Measurements from ENCODE around the gene SLBP.

The SLBP gene

DNA sequence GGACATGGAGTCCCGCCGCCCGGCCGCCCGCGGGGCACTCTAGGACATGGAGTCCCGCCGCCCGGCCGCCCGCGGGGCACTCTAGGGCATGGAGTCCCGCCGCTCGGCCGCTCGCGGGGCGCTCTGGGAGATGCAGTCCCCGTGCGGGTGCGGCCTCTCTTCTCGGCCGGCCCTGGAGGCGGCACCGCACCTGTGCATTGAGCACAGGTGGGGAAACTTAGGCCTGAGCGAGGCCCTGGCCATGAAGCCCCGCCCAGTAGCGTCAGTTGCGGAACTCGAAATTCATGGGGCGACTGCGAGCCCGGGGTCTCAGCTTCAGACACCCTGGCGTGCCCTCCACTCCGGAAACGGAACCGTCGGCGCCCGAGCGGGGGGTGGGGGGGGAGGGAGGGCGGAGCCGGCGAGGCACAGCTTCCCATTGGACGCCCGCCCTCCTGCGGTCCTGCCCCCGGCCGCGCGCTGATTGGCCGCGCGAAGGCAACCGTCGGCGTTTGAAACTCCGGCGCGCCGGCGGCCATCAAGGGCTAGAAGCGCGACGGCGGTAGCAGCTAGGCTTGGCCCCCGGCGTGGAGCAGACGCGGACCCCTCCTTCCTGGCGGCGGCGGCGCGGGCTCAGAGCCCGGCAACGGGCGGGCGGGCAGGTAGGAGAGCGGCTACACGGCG lies 9.0 kb upstream of the SLBP start, which contains the start of the genes TACC3 and TMEM129:
TSS of gene TACC3 (plus strand) at position 519 of the 663 bp plus-strand sequence. CDS start 1,901 bp downstream, outside the sequence.
TSS of gene TMEM129 (minus strand) at position 321 of the 663 bp plus-strand sequence. CDS start 486 bp downstream, outside the sequence.
- TF ChIP-seq, protein P1, sequence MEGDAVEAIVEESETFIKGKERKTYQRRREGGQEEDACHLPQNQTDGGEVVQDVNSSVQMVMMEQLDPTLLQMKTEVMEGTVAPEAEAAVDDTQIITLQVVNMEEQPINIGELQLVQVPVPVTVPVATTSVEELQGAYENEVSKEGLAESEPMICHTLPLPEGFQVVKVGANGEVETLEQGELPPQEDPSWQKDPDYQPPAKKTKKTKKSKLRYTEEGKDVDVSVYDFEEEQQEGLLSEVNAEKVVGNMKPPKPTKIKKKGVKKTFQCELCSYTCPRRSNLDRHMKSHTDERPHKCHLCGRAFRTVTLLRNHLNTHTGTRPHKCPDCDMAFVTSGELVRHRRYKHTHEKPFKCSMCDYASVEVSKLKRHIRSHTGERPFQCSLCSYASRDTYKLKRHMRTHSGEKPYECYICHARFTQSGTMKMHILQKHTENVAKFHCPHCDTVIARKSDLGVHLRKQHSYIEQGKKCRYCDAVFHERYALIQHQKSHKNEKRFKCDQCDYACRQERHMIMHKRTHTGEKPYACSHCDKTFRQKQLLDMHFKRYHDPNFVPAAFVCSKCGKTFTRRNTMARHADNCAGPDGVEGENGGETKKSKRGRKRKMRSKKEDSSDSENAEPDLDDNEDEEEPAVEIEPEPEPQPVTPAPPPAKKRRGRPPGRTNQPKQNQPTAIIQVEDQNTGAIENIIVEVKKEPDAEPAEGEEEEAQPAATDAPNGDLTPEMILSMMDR (conservative IDR thresholded peaks at IDR 0.05; ENCODE audit: low read depth), result no peak
- ChIA-PET POLR2A (ENCODE audit: low non-redundant PET) (interaction anchor here (0.6 kb wide), 1 partner anchor 263 kb away, joined by 3 read pairs; no protein-coding TSS in a partner anchor), CTCF (interaction anchor here (1.5 kb wide), 1 partner anchor 28 kb away, joined by 4 read pairs; no protein-coding TSS in a partner anchor)
- peak within 1 kb of the TSS; percentile 96 for H3K27ac ChIP-seq
- peak; percentile 97 for DNase-seq (ENCODE audit: low spot score)

DNA sequence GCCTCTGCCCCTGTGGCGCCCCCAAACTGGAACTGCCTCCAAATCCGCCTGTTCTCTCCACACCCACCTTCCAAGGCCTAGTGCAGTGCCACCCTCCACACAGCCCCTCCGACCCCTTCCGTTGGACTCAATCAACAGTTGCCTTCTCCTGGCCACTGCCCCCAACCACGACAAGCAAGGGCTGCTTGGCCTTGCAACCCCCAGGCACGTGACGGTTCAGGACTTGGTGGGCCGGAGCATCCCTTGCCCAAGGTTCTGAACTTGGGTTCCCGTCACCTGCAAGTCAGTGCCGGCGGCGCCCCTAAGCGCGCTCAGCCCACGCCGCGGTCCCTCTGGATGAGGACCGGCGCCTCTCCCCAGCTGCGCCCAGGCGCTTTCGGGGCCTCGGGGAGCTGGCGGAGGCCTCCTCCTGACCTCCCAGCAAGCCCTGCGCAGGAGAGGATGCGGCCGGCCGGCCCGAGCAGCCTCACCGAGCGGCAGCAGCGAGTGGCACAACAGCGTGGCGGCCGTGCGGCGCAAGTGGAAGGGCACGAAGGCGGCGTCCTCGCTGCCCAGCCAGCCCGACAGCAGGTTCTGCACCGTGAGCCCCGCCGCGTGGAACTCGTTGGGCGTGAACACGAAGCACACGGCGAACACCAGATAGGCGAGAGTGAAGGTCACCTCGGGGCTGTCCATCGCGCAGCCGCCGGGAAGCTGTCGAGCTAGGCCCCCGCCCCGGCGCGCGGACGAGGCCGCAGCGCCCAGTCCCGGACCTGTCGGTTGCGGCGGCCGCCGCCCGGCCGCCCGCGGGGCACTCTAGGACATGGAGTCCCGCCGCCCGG lies 8.3 kb upstream of the SLBP start:
- no peak for DNase-seq (ENCODE audit: low spot score)
- ChIA-PET CTCF (interaction anchor here (1.5 kb wide), 1 partner anchor 27 kb away, joined by 4 read pairs; no protein-coding TSS in a partner anchor), POLR2A (ENCODE audit: low non-redundant PET) (interaction anchor here (0.5 to 0.6 kb wide), 2 partner anchors 11 to 264 kb away, joined by 3 to 5 read pairs; no protein-coding TSS in a partner anchor)
- peak overlapping the region; percentile 96 for H3K27ac ChIP-seq
- TF ChIP-seq, protein P1 (conservative IDR thresholded peaks at IDR 0.05; ENCODE audit: low read depth), result no peak

DNA sequence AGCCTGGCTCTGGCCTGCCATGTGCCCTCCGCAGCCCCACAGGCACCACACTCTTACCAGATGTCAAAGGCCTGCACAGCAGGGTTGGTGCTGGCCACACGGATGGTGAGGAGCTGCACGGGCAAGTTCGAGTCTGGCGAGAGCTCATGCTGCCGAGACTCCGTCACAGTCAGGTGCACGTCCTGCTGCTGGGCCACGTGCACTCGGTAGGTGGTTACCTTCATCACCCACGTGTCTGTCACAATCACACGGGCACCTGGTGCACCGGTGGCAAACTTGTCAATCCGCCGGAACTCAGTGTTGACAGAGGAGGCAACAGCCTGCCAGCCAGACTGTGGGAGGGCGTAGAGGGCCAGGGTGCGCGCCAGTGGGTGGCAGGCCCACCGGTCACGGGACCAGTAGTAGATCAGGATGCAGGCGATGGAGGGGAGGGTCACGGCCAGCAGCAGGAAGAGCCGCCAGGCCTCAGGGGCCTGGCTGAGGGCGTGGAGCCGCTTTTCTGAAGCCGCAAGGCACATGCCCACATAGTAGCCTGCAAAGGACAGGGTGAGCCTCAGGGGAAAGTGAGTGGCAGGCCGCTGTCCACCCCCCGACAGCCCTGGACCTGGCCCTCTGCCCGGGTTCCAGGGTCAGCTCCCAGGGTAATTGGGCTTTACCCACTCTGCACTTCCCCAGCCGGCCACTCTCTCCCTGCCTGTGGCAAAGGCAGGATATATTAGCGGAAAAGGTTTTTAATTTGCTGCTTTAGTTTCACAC lies 6.2 kb upstream of the SLBP start:
- DNase-seq (ENCODE audit: low spot score), result no peak
- peak overlapping the region; percentile 96 for H3K27ac ChIP-seq
- POLR2A ChIA-PET (ENCODE audit: low non-redundant PET), result no interaction called here
- CTCF ChIA-PET, result interaction anchor here (1.0 kb wide), 1 partner anchor 9 kb away, joined by 3 read pairs; no protein-coding TSS in a partner anchor
- TF ChIP-seq, protein P1 (conservative IDR thresholded peaks at IDR 0.05; ENCODE audit: low read depth), result no peak

DNA sequence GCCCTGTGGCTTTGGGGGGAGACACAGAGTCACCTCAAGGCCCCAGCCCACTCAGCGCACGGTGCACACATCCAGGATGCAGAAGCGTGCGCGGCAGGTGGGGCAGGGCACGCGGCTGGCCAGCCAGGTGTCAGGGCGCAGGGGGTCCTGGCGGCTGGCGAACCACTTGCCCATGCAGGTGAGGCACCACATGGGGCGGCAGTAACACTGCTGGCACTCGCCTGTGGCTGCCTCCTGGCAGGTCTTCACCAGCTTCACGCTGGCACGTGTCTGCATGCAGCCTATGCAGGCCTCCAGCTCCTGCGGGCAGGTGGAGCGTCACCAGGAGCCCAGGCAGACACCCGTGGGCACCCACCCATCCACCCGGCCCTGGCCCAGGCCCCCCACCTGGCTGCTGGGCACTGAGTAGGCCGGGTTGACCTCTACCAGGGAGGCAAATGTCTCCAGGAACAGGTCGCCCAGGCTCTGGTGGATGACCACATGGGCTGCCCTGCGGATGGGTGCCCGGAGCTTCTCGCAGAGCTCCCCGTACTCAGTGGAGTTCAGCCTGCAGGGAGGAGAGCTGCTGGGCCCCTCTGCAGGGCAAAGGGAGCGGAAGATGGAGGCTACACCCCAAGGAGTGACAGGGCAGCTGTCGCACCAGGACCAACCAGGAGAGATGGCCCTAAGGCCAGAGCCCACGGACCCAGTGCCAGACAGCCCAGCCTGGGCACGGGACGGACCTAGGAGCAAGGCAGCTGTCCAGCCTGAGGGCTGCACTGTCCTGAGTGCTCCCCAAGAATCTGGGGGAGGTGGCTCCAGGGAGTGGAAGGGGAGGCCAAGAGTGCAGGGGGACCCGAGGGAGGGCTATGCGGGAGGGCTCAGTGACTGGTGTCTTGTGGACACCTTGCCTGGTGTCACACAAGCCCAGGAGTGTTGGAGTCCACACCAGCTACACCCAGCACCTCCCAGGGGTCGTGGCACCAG lies 5.3 kb upstream of the SLBP start:
- POLR2A ChIA-PET (ENCODE audit: low non-redundant PET), result interaction anchor here (0.5 kb wide), 1 partner anchor 1038 kb away, joined by 3 read pairs; no protein-coding TSS in a partner anchor
- TF ChIP-seq, protein P1 (conservative IDR thresholded peaks at IDR 0.05; ENCODE audit: low read depth), result no peak

DNA sequence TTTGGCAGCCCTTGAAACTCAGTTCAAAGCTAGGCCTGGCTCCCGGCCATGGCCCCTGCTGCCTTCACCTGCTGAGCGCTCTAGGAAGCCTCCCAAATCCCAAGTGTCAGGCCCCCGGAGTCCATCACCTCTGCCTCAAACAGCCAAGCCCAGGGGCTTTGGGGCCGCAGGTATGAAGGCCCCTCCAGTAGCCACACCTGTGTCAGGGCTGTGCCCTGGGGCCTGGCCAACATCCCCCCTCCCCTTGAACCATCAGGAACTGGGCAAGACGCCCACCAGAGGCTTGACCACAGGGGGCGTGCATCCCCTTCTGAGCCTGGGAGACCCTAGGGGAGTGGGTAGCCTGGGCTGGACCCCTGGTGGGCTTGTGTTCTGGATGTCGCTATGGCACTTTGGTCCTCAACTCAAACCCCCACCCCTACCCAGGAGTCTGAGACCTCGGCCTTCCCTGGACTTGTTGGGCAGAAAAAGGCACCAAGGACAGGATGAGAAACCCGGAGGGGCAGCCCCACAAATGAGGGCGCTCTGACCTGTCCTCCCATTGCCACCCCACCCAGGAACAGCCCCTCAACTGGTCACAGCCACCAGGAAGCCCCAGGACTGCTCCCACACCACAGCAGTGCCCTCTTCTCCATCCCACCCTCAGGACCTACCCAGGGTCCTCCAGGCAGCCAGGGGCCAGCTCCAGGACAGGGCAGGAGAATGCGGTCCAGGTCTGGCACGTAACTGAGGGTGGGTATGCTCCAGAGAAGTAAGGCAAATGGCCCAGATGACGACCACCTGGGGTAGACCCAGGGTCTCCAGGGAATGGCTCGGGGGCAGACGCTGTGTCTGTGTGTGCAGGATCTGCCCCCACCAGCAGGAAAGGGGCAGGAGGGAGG lies 4.2 kb upstream of the SLBP start:
- TF ChIP-seq, protein P1 (conservative IDR thresholded peaks at IDR 0.05; ENCODE audit: low read depth), result no peak
- ChIA-PET CTCF (no interaction called here), POLR2A (ENCODE audit: low non-redundant PET) (interaction anchor here (0.5 kb wide), 1 partner anchor 1036 kb away, joined by 3 read pairs; no protein-coding TSS in a partner anchor)
- no peak for DNase-seq (ENCODE audit: low spot score)
- peak overlapping the region; percentile 96 for H3K27ac ChIP-seq

More for the DNA sequence above, 5.3 kb upstream of the SLBP start:
- H3K27ac ChIP-seq, result peak overlapping the region; percentile 96
- DNase-seq (ENCODE audit: low spot score), result no peak
- CTCF ChIA-PET, result interaction anchor here (1.0 kb wide), 1 partner anchor 10 kb away, joined by 3 read pairs; no protein-coding TSS in a partner anchor

Data from RWPE1 (cell line).